ENCODE results near the gene ASH1L.

Gene ASH1L

GRCh38 chr1:155322953-155323728, 239.5 kb downstream of the ASH1L start (continued):
- TF ChIP-seq ZNF2 (tag by site-specific recombination; IDR thresholded peaks at IDR 0.05): peak; percentile 84
- no peak for TF ChIP-seq ZNF664 (tag by site-specific recombination; IDR thresholded peaks at IDR 0.05)
- peak; percentile 93 for TF ChIP-seq GLIS2 (tag by site-specific recombination; IDR thresholded peaks at IDR 0.05)
- TF ChIP-seq YY1 (tag by site-specific recombination; IDR thresholded peaks at IDR 0.05): peak; percentile 35; the same call in 1 of the 2 replicates
- peak; percentile 72 for TF ChIP-seq ZNF394 (tag by site-specific recombination; IDR thresholded peaks at IDR 0.05; ENCODE audit: borderline replicate concordance)
- TF ChIP-seq ZNF341 (tag by site-specific recombination; IDR thresholded peaks at IDR 0.05; ENCODE audit: low read depth): peak; percentile 94
- no peak for TF ChIP-seq ZNF560 (tag by site-specific recombination; IDR thresholded peaks at IDR 0.05; ENCODE audit: borderline replicate concordance)
- TF ChIP-seq ZNF24 (tag by site-specific recombination; IDR thresholded peaks at IDR 0.05): peak; percentile 65; the same call in 1 of the 2 replicates
- TF ChIP-seq ZNF398 (tag by site-specific recombination; IDR thresholded peaks at IDR 0.05): peak; percentile 85
- no peak for TF ChIP-seq ZNF776 (tag by site-specific recombination; IDR thresholded peaks at IDR 0.05; ENCODE audit: borderline replicate concordance)
- TF ChIP-seq ZBTB7A (tag by site-specific recombination; IDR thresholded peaks at IDR 0.05; ENCODE audit: low read depth): peak; percentile 82; the same call in 1 of the 2 replicates
- peak; percentile 97 for TF ChIP-seq ZBTB48 (tag by site-specific recombination; IDR thresholded peaks at IDR 0.05)
- TF ChIP-seq SP3 (tag by site-specific recombination; IDR thresholded peaks at IDR 0.05): peak; percentile 86
- peak; percentile 93 for TF ChIP-seq PATZ1 (tag by site-specific recombination; IDR thresholded peaks at IDR 0.05)
- TF ChIP-seq FEZF1 (tag by site-specific recombination; IDR thresholded peaks at IDR 0.05): no peak; the same call in 1 of the 2 replicates
- TF ChIP-seq ZNF837 (tag by site-specific recombination; IDR thresholded peaks at IDR 0.05): no peak
- TF ChIP-seq CTCF (tag by site-specific recombination; IDR thresholded peaks at IDR 0.05): peak; percentile 97
- TF ChIP-seq ZNF335 (tag by site-specific recombination; conservative IDR thresholded peaks at IDR 0.05): peak; percentile 80
- peak; percentile 88; the same call in 1 of the 2 replicates for TF ChIP-seq ZNF324 (tag by site-specific recombination; IDR thresholded peaks at IDR 0.05)
- TF ChIP-seq ZNF629 (tag by site-specific recombination; IDR thresholded peaks at IDR 0.05): peak; percentile 58; the same call in 1 of the 2 replicates
- TF ChIP-seq ZNF670 (tag by site-specific recombination; IDR thresholded peaks at IDR 0.05; ENCODE audit: low read depth): no peak
- peak; percentile 74 for TF ChIP-seq BCL11A (tag by site-specific recombination; IDR thresholded peaks at IDR 0.05; ENCODE audit: low read depth)
- no peak for TF ChIP-seq BCL6B (tag by site-specific recombination; IDR thresholded peaks at IDR 0.05)
- no peak for TF ChIP-seq ZNF169 (tag by site-specific recombination; IDR thresholded peaks at IDR 0.05)
- peak; percentile 42; the same call in 1 of the 2 replicates for TF ChIP-seq ZNF639 (tag by site-specific recombination; IDR thresholded peaks at IDR 0.05)
- TF ChIP-seq OVOL3 (tag by site-specific recombination; IDR thresholded peaks at IDR 0.05): no peak
- 0 out of 2 replicates have a peak, but pooled peaks have one; percentile 19 for TF ChIP-seq ZNF785 (tag by site-specific recombination; IDR thresholded peaks at IDR 0.05)
- no peak; the same call in 1 of the 2 replicates for TF ChIP-seq INSM2 (tag by site-specific recombination; IDR thresholded peaks at IDR 0.05)
- TF ChIP-seq REPIN1 (tag by site-specific recombination; IDR thresholded peaks at IDR 0.05; ENCODE audit: low read depth): no peak
- no peak for TF ChIP-seq ZNF701 (tag by site-specific recombination; IDR thresholded peaks at IDR 0.05)
